ENCODE data around the gene H1-8.

The H1-8 gene

DNA sequence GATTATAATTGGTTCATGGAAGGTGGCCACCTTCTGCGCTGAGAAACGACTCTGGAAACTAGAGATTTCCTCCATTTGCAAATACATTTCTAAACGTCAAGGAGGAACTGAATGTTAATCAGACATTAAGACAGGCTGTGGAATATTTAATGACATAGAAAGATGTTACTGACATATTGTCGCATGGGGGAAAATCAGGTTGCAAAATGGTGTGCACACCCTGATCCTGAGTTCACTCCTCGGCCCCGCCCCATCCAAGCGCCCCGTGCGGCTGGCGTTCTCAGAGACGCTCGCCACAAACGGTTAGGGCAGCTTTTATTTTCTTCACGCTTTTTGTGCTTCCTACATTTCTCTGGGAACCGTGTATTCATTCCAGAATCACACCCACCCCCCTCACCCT lies 10.7 kb downstream of the H1-8 start:
- TF ChIP-seq ZNF514 (tag by site-specific recombination; IDR thresholded peaks at IDR 0.05) (no peak), WT1 (tag by site-specific recombination; IDR thresholded peaks at IDR 0.05) (no peak), ZNF302 (tag by site-specific recombination; IDR thresholded peaks at IDR 0.05; ENCODE audit: low read depth) (no peak), ZBTB1 (tag by site-specific recombination; IDR thresholded peaks at IDR 0.05) (no peak)
- TF ChIP-seq, protein P1, sequence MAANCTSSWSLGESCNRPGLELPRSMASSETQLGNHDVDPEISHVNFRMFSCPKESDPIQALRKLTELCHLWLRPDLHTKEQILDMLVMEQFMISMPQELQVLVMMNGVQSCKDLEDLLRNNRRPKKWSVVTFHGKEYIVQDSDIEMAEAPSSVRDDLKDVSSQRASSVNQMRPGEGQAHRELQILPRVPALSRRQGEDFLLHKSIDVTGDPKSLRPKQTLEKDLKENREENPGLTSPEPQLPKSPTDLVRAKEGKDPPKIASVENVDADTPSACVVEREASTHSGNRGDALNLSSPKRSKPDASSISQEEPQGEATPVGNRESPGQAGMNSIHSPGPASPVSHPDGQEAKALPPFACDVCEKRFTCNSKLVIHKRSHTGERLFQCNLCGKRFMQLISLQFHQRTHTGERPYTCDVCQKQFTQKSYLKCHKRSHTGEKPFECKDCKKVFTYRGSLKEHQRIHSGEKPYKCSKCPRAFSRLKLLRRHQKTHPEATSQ (tag by site-specific recombination; IDR thresholded peaks at IDR 0.05), result no peak
- TF ChIP-seq, protein P2, sequence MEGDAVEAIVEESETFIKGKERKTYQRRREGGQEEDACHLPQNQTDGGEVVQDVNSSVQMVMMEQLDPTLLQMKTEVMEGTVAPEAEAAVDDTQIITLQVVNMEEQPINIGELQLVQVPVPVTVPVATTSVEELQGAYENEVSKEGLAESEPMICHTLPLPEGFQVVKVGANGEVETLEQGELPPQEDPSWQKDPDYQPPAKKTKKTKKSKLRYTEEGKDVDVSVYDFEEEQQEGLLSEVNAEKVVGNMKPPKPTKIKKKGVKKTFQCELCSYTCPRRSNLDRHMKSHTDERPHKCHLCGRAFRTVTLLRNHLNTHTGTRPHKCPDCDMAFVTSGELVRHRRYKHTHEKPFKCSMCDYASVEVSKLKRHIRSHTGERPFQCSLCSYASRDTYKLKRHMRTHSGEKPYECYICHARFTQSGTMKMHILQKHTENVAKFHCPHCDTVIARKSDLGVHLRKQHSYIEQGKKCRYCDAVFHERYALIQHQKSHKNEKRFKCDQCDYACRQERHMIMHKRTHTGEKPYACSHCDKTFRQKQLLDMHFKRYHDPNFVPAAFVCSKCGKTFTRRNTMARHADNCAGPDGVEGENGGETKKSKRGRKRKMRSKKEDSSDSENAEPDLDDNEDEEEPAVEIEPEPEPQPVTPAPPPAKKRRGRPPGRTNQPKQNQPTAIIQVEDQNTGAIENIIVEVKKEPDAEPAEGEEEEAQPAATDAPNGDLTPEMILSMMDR (tag by site-specific recombination; IDR thresholded peaks at IDR 0.05), result no peak
- TF ChIP-seq, protein P3, sequence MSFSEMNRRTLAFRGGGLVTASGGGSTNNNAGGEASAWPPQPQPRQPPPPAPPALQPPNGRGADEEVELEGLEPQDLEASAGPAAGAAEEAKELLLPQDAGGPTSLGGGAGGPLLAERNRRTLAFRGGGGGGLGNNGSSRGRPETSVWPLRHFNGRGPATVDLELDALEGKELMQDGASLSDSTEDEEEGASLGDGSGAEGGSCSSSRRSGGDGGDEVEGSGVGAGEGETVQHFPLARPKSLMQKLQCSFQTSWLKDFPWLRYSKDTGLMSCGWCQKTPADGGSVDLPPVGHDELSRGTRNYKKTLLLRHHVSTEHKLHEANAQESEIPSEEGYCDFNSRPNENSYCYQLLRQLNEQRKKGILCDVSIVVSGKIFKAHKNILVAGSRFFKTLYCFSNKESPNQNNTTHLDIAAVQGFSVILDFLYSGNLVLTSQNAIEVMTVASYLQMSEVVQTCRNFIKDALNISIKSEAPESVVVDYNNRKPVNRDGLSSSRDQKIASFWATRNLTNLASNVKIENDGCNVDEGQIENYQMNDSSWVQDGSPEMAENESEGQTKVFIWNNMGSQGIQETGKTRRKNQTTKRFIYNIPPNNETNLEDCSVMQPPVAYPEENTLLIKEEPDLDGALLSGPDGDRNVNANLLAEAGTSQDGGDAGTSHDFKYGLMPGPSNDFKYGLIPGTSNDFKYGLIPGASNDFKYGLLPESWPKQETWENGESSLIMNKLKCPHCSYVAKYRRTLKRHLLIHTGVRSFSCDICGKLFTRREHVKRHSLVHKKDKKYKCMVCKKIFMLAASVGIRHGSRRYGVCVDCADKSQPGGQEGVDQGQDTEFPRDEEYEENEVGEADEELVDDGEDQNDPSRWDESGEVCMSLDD (tag by site-specific recombination; IDR thresholded peaks at IDR 0.05), result no peak
- TF ChIP-seq, protein P4, sequence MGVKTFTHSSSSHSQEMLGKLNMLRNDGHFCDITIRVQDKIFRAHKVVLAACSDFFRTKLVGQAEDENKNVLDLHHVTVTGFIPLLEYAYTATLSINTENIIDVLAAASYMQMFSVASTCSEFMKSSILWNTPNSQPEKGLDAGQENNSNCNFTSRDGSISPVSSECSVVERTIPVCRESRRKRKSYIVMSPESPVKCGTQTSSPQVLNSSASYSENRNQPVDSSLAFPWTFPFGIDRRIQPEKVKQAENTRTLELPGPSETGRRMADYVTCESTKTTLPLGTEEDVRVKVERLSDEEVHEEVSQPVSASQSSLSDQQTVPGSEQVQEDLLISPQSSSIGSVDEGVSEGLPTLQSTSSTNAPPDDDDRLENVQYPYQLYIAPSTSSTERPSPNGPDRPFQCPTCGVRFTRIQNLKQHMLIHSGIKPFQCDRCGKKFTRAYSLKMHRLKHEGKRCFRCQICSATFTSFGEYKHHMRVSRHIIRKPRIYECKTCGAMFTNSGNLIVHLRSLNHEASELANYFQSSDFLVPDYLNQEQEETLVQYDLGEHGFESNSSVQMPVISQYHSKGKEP (tag by site-specific recombination; IDR thresholded peaks at IDR 0.05), result no peak
- TF ChIP-seq, protein P5, sequence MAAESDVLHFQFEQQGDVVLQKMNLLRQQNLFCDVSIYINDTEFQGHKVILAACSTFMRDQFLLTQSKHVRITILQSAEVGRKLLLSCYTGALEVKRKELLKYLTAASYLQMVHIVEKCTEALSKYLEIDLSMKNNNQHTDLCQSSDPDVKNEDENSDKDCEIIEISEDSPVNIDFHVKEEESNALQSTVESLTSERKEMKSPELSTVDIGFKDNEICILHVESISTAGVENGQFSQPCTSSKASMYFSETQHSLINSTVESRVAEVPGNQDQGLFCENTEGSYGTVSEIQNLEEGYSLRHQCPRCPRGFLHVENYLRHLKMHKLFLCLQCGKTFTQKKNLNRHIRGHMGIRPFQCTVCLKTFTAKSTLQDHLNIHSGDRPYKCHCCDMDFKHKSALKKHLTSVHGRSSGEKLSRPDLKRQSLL (tag by site-specific recombination; IDR thresholded peaks at IDR 0.05), result no peak
- Histone ChIP-seq H3K9me3 (ENCODE audit: control insufficient read depth, insufficient read depth, low read depth, low read length) (no peaks in the 10 kb centered on the region), H3K4me1 (ENCODE audit: control insufficient read depth, insufficient read depth, low read length) (no peaks in the 10 kb centered on the region), H3K36me3 (ENCODE audit: control insufficient read depth in 2 of 2, insufficient read depth in 1 of 2, low read length in 2 of 2) (peaks cover 0 to 22% of the 10 kb centered on the region in 2 experiments; a peak in 1 of 3 replicates), H3K4me3 (ENCODE audit: low read depth, low read length) (no peak overlapping the region), H3K27ac (ENCODE audit: extremely low read depth, low read depth, low read length) (no peak overlapping the region)
- POLR2A ChIA-PET, result no interaction called here
- CTCF ChIA-PET, result no interaction called here

DNA sequence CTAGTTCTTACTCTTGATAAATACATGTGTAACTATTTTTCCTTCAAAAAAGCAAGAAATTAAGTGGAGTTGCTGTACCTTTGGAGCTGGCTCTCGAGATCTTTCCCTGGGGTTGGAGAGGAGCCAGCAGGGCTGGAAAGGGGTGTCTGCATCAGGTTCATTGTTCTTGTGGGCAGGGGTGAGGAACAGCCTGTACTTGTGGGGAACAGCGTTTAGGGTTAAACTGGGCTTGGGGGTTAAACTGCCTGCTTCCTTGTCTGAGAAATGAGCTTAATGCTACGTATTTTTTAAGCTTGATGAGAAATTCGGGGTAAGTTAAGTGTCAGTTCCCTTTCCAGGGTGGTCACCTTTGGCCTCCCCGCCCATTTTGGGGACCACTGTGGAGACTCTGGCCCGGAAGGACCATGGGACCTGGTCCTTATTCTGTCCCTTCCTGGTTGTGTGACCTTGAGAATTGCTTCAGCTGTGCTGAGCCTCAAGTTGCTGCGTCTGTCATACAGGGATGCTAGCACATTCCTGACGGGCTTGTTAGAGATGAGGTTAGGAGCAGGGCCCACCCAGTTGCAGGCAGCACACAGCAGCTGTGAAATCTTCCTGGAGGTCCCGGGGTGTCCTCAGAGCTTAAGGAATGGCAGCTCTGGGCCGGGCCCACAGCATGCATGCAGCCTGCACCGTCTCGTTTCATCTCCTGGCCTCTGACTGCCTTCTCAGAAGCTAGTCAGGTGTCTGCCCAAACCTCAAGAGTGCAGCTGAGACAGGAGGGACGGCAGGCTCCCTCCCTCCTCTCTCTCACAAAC lies 11.6 kb downstream of the H1-8 start:
- Histone ChIP-seq H3K4me3 (ENCODE audit: low read depth, low read length) (no peak overlapping the region), H3K27ac (ENCODE audit: extremely low read depth, low read depth, low read length) (no peak overlapping the region), H3K36me3 (ENCODE audit: control insufficient read depth in 2 of 2, insufficient read depth in 1 of 2, low read length in 2 of 2) (peaks cover 0 to 30% of the 10 kb centered on the region in 2 experiments; a peak in 1 of 3 replicates), H3K4me1 (ENCODE audit: control insufficient read depth, insufficient read depth, low read length) (no peaks in the 10 kb centered on the region), H3K9me3 (ENCODE audit: control insufficient read depth, insufficient read depth, low read depth, low read length) (no peaks in the 10 kb centered on the region)
- ChIA-PET CTCF (interaction anchor here (0.6 to 1.0 kb wide), 3 partner anchors 53 to 64 kb away, joined by 3 read pairs; no protein-coding TSS in a partner anchor), POLR2A (interaction anchor here (0.6 kb wide), 1 partner anchor 85 kb away, joined by 8 read pairs; no protein-coding TSS in a partner anchor)
- no peak for TF ChIP-seq ZEB2 (tag by site-specific recombination; IDR thresholded peaks at IDR 0.05)
- no peak for TF ChIP-seq BCL11B (tag by site-specific recombination; IDR thresholded peaks at IDR 0.05; ENCODE audit: low read depth)
- peak; percentile 75 for TF ChIP-seq ZNF341 (tag by site-specific recombination; IDR thresholded peaks at IDR 0.05; ENCODE audit: low read depth)
